ENCODE measurements around the gene SLC35F1.
A peak's percentile ranks its signal among the peaks of the same experiment; 100 is the strongest.

Gene SLC35F1

GRCh38 chr6:118280210-118280609, 373.1 kb downstream of the SLC35F1 start:
- ChIA-PET POLR2A (no interaction called here), CTCF (interaction anchor here (1.1 kb wide), 1 partner anchor 300 kb away, joined by 3 read pairs; no protein-coding TSS in a partner anchor)

GRCh38 chr6:118281291-118281690, 374.2 kb downstream of the SLC35F1 start:
- CTCF ChIA-PET: no interaction called here
- DNase-seq (ENCODE audit: extremely low spot score): no peak

More at GRCh38 chr6:118280210-118280609, 373.1 kb downstream of the SLC35F1 start:
- DNase-seq (ENCODE audit: extremely low spot score): peak; percentile 55
- TF ChIP-seq CTCF (IDR thresholded peaks at IDR 0.05; ENCODE audit: control extremely low read depth, extremely low read depth, low read depth, missing control alignments): no peak

GRCh38 chr6:118283766-118284165, 376.7 kb downstream of the SLC35F1 start:
- ChIA-PET POLR2A (no interaction called here), CTCF (interaction anchor here (1.0 to 1.9 kb wide), 8 partner anchors 41 to 826 kb away, joined by 3 to 8 read pairs (median 4); no protein-coding TSS in a partner anchor)
- TF ChIP-seq CTCF (IDR thresholded peaks at IDR 0.05; ENCODE audit: control extremely low read depth, extremely low read depth, low read depth, missing control alignments): peak; percentile 59
- peak; percentile 15 for DNase-seq (ENCODE audit: extremely low spot score)

More at GRCh38 chr6:118281291-118281690, 374.2 kb downstream of the SLC35F1 start:
- POLR2A ChIA-PET: no interaction called here
- no peak for TF ChIP-seq CTCF (IDR thresholded peaks at IDR 0.05; ENCODE audit: control extremely low read depth, extremely low read depth, low read depth, missing control alignments)

GRCh38 chr6:118284736-118285360, 377.8 kb downstream of the SLC35F1 start:
- ChIA-PET POLR2A (no interaction called here), CTCF (interaction anchor here (0.8 to 1.9 kb wide), 10 partner anchors 11 to 825 kb away, joined by 3 to 7 read pairs (median 4); no protein-coding TSS in a partner anchor)
- no peak for DNase-seq (ENCODE audit: extremely low spot score)
- peak; percentile 33 for TF ChIP-seq CTCF (IDR thresholded peaks at IDR 0.05; ENCODE audit: control extremely low read depth, extremely low read depth, low read depth, missing control alignments)

- ChIA-PET POLR2A (no interaction called here), CTCF (interaction anchor here (1.1 to 1.9 kb wide), 7 partner anchors 12 to 332 kb away, joined by 3 to 7 read pairs (median 3); no protein-coding TSS in a partner anchor)
- no peak for DNase-seq (ENCODE audit: extremely low spot score)
- no peak for TF ChIP-seq CTCF (IDR thresholded peaks at IDR 0.05; ENCODE audit: control extremely low read depth, extremely low read depth, low read depth, missing control alignments)
Measured at GRCh38 chr6:118285791-118286190, 378.7 kb downstream of the SLC35F1 start.

- DNase-seq (ENCODE audit: extremely low spot score): no peak
- ChIA-PET POLR2A (no interaction called here), CTCF (interaction anchor here (1.3 kb wide), 1 partner anchor 9 kb away, joined by 3 read pairs; no protein-coding TSS in a partner anchor)
- TF ChIP-seq CTCF (IDR thresholded peaks at IDR 0.05; ENCODE audit: control extremely low read depth, extremely low read depth, low read depth, missing control alignments): no peak
Measured at GRCh38 chr6:118288355-118289124, 381.5 kb downstream of the SLC35F1 start.

Measured in GM10248 (cell line).